A549 (cell line): ENCODE measurements around the gene UHRF1. TPM values are rescaled to one million over a fixed set of nuclear protein-coding genes. Genes with fewer than 3 reads are reported as not detected.

Experiments
- ATAC-seq, 2 experiments: fragments of 200-7000 bp in 1 of 2; fragments of >200 bp in 1 of 2; cut with Nextera tagmentation in 1 of 2; cut with Tn5 transposase in 1 of 2; 3 replicates each; pipeline versions ENCODE4 v1.8.0 to v1.9.1; 2018 to 2020; ENCODE audit warnings: mild to moderate bottlenecking in 1 of 2, moderate library complexity in 1 of 2
- CTCF ChIA-PET: fragments of 300-600 bp; sonication (Branson Sonifier 250); formaldehyde crosslinking; extraction: SDS; loops from one replicate; lab custom pipeline; 2021; ENCODE audit warnings: antibody characterized with exemption, inconsistent platforms; lab: Yijun Ruan, JAX
- POLR2A ChIA-PET: fragments of 350-600 bp; formaldehyde crosslinking; extraction: SDS; loops from one replicate; lab custom pipeline; 2021; ENCODE audit warnings: antibody characterized with exemption, inconsistent platforms; lab: Yijun Ruan, JAX
- DNase-seq, 2 experiments: peaks; one replicate each; pipeline versions ENCODE4 v3.0.0 to v3.0.0-alpha.2; 2011 to 2016; ENCODE audit warnings: low read depth in 1 of 2, low spot score in 1 of 2
- FAIRE-seq: peaks from 2 replicates; lab custom pipeline; 2011; peaks lifted over from hg19 to GRCh38; lab: Jason Lieb, UNC
- H3K27ac ChIP-seq, 2 experiments: fragments of >200 bp; sonication (Bioruptor Twin); formaldehyde crosslinking; 3 replicates each; pipeline ENCODE4 v1.5.1; 2016 to 2017
- H3K4me1 ChIP-seq: fragments of >200 bp; sonication (Bioruptor Twin); formaldehyde crosslinking; 3 replicates; pipeline ENCODE4 v1.6.1; 2016
- H3K4me2 ChIP-seq: fragments of >200 bp; sonication (Bioruptor Twin); formaldehyde crosslinking; 3 replicates; pipeline ENCODE4 v1.6.1; 2016
- H3K4me3 ChIP-seq: fragments of >200 bp; sonication (Bioruptor Twin); formaldehyde crosslinking; 3 replicates; pipeline ENCODE4 v1.5.1; 2016
- H3K9me3 ChIP-seq: fragments of >200 bp; sonication (Bioruptor Twin); formaldehyde crosslinking; 3 replicates; pipeline ENCODE4 v1.6.1; 2016
- CBX2 ChIP-seq: fragments of 200-600 bp; sonication (generic); IDR thresholded peaks from 2 replicates; pipeline ENCODE4 v1.6.1; 2016; ENCODE audit warnings: low read depth, mild to moderate bottlenecking, borderline replicate concordance
- CBX8 ChIP-seq: fragments of 200-600 bp; sonication (generic); IDR thresholded peaks from 2 replicates; pipeline ENCODE4 v1.6.1; 2016
- EHMT2 ChIP-seq: fragments of 200-600 bp; sonication (generic); IDR thresholded peaks from 2 replicates; pipeline ENCODE4 v1.6.1; 2016; ENCODE audit warnings: antibody characterized with exemption, low read depth, mild to moderate bottlenecking, moderate library complexity
- FOSB ChIP-seq: fragments of 250-450 bp; sonication (Bioruptor Pico); IDR thresholded peaks from 2 replicates; pipeline ENCODE4 v1.5.0; 2020; ENCODE audit warnings: mild to moderate bottlenecking, moderate library complexity
- FOSL2 ChIP-seq, 2 experiments: fragments of 450-650 bp in 1 of 2; fragments of >200 bp in 1 of 2; sonication (Bioruptor Twin) in 1 of 2; formaldehyde crosslinking; IDR thresholded peaks; 2 replicates each; pipeline versions ENCODE4 v1.5.0 to v1.6.1; 2016 to 2020; ENCODE audit warnings: mild to moderate bottlenecking in 1 of 2, moderate library complexity in 1 of 2
- FOXS1 ChIP-seq: fragments of 250-450 bp; sonication (Bioruptor Pico); IDR thresholded peaks from 2 replicates; pipeline ENCODE4 v1.5.0; 2020; ENCODE audit warnings: mild to moderate bottlenecking, moderate library complexity
- GATA3 ChIP-seq: IDR thresholded peaks from 2 replicates; pipeline ENCODE4 v1.6.1; 2012; ENCODE audit warnings: borderline replicate concordance
- HDAC2 ChIP-seq: fragments of 200-600 bp; sonication (generic); IDR thresholded peaks from 2 replicates; pipeline ENCODE4 v1.6.1; 2016
- RAD21 ChIP-seq, 2 experiments: fragments of >200 bp in 1 of 2; sonication (Bioruptor Twin) in 1 of 2; formaldehyde crosslinking in 1 of 2; IDR thresholded peaks in 1 of 2; conservative IDR thresholded peaks in 1 of 2; 2 replicates in 1 of 2; 3 replicates in 1 of 2; pipeline ENCODE4 v1.6.1; 2012 to 2018; ENCODE audit warnings: inconsistent platforms in 1 of 2
- RARB ChIP-seq: fragments of 250-450 bp; sonication (Bioruptor Pico); IDR thresholded peaks from 2 replicates; pipeline ENCODE4 v1.8.0; 2021; ENCODE audit warnings: mild to moderate bottlenecking, moderate library complexity
- RNF2 ChIP-seq: fragments of 200-600 bp; sonication (generic); IDR thresholded peaks from 2 replicates; pipeline ENCODE4 v1.6.1; 2016; ENCODE audit warnings: low read depth, mild to moderate bottlenecking, antibody characterized with exemption, moderate library complexity, borderline replicate concordance
- WGBS: methylation state at CpG from one replicate; pipeline ENCODE4 v1.1.6; 2017; ENCODE audit errors: missing lambda C conversion rate; 5-methylcytosine and 5-hydroxymethylcytosine counted together
- polyA plus RNA-seq, 4 experiments: library from polyadenylated mRNA; depleted of rRNA in 3 of 4; stranded (reverse); fragments of >200 nt; fragmentation: RNase III in 1 of 4; extraction: RNeasy Plus Mini Kit Qiagen cat#74134 plus additional on column Dnase treatment in 1 of 4; gene quantifications; 2 replicates in 3 of 4; 3 replicates in 1 of 4; pipeline ENCODE4 v1.2.3, GENCODE V29; 2011 to 2017
- TF ChIP-seq, protein P1 (sequence below): IDR thresholded peaks from 2 replicates; pipeline ENCODE4 v1.6.1; 2012
- TF ChIP-seq, protein P2 (sequence below): fragments of 200-600 bp; sonication (generic); IDR thresholded peaks from 2 replicates; pipeline ENCODE4 v1.6.1; 2016; ENCODE audit warnings: antibody characterized with exemption, mild to moderate bottlenecking, moderate library complexity
- TF ChIP-seq, protein P3 (sequence below): IDR thresholded peaks from 2 replicates; pipeline ENCODE4 v1.6.1; 2012

UHRF1 gene
- polyA plus RNA-seq, 2 of the 4 experiments (the other 2 are of a cell fraction) = 7.2 to 52.3 TPM

DNA sequence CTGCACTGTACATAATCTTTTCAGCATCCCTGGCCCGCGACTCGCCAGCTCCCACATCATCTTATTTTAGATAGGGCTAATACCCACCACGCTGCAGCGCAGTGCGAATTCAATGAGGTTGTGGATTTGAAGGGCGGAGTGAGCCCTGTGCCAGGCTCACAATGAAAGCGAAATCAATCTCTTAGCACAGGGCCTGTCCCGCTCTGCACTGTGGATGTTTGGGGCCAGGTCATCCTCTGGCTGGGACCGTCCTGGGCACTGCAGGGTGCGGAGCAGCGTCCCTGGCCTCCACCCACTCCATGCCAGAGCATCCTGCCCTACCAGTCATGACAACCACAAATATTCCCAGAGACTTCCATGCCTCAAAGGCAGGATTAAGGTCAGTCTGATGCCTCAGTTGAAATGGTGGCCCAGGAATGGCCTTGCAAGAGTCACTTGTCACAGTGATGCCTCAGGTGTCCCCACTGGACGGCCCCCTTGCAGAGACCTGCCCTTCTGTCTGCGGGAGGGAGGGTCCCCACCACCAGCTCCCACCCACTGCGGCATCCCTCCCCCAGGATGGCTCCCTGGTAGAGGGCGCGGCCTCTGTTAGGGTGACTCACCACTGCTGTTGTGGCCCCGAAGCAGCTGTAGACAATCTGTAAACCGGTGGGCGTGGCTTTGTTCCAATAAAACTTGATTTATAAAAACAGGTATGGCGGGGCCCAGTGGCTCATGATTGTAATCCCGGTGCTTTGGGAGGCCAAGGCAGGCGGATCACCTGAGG, 5.6 kb downstream of the UHRF1 start:
- ChIA-PET POLR2A (interaction anchor here (0.6 kb wide), 1 partner anchor 24 kb away, joined by 3 read pairs; no protein-coding TSS in a partner anchor), CTCF (interaction anchor here (0.7 to 8.1 kb wide), 6 partner anchors 46 to 130 kb away, joined by 3 to 170 read pairs (median 4); partner anchors contain the start of gene PLIN3)
- TF ChIP-seq, protein P1, sequence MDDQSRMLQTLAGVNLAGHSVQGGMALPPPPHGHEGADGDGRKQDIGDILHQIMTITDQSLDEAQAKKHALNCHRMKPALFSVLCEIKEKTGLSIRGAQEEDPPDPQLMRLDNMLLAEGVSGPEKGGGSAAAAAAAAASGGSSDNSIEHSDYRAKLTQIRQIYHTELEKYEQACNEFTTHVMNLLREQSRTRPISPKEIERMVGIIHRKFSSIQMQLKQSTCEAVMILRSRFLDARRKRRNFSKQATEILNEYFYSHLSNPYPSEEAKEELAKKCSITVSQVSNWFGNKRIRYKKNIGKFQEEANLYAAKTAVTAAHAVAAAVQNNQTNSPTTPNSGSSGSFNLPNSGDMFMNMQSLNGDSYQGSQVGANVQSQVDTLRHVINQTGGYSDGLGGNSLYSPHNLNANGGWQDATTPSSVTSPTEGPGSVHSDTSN = peak; percentile 64; the same call in 1 of the 2 replicates
- TF ChIP-seq, protein P2, sequence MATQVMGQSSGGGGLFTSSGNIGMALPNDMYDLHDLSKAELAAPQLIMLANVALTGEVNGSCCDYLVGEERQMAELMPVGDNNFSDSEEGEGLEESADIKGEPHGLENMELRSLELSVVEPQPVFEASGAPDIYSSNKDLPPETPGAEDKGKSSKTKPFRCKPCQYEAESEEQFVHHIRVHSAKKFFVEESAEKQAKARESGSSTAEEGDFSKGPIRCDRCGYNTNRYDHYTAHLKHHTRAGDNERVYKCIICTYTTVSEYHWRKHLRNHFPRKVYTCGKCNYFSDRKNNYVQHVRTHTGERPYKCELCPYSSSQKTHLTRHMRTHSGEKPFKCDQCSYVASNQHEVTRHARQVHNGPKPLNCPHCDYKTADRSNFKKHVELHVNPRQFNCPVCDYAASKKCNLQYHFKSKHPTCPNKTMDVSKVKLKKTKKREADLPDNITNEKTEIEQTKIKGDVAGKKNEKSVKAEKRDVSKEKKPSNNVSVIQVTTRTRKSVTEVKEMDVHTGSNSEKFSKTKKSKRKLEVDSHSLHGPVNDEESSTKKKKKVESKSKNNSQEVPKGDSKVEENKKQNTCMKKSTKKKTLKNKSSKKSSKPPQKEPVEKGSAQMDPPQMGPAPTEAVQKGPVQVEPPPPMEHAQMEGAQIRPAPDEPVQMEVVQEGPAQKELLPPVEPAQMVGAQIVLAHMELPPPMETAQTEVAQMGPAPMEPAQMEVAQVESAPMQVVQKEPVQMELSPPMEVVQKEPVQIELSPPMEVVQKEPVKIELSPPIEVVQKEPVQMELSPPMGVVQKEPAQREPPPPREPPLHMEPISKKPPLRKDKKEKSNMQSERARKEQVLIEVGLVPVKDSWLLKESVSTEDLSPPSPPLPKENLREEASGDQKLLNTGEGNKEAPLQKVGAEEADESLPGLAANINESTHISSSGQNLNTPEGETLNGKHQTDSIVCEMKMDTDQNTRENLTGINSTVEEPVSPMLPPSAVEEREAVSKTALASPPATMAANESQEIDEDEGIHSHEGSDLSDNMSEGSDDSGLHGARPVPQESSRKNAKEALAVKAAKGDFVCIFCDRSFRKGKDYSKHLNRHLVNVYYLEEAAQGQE = no peak
- TF ChIP-seq, protein P3, sequence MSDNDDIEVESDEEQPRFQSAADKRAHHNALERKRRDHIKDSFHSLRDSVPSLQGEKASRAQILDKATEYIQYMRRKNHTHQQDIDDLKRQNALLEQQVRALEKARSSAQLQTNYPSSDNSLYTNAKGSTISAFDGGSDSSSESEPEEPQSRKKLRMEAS = 0 out of 2 replicates have a peak, but pooled peaks have one; percentile 7
- no peak for TF ChIP-seq CBX2
- no peak for TF ChIP-seq FOXS1 (CRISPR knock-in tag)
- 0 out of 2 replicates have a peak, but pooled peaks have one; percentile 36 for TF ChIP-seq FOSL2 (IDR thresholded peaks at IDR 0.05)
- TF ChIP-seq FOSL2 (CRISPR knock-in tag; IDR thresholded peaks at IDR 0.05) = peak; percentile 91
- TF ChIP-seq RARB = no peak
- TF ChIP-seq CBX8 = no peak
- TF ChIP-seq GATA3 = no peak
- H3K4me2 ChIP-seq = peak overlapping the region; percentile 71
- no peak for FAIRE-seq
- 35% methylated on average over 21 of the region's 23 CpGs for WGBS
- no peaks in the 10 kb centered on the region for H3K9me3 ChIP-seq
- peak overlapping the region; percentile 75 to 95 for H3K27ac ChIP-seq
- ATAC-seq = peak; percentile 65 to 72; a peak in 4 of 6 replicates
- peaks cover 48% of the 10 kb centered on the region for H3K4me1 ChIP-seq
- peak; percentile 73 to 77 for DNase-seq
- no peak overlapping the region for H3K4me3 ChIP-seq

DNA sequence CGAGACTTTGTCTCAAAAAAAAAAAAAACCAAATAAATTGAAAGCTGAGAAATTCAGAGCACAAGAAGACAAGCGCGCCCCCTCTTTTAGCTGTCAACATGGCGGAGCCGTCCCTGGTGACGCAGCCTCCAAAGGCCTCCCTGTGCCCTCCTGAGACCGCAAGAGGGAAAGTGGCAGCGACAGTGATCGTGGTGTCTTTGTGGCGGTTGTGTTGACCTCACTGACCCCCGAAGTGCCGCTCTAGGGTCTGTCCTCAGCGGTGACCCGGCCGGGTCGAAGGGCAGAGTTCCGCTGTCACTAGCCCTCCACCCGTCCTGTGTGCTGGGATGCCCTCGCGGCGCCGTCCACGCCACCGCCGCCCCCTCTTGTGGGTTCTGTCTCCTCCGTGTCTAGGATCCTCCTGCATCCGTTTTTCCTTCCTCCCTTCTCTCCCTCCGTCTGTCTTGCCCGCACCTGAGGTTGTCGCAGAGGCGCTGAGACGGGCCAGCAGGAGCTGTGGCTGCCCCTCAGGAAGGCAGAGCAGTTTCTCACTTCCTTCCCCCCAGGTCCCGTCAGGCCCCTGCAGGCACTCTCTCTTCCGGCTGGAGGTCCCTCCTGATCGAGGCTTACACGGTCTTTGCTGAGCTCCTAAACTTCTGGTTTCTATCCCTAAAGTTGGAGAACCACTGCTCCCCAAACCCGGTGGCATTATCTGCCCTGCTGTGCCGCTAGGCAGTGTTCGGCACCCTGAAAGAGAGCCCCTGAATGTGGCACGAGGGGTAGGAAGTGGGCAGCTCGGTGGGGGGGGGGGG, 7.2 kb downstream of the UHRF1 start:
- ChIA-PET POLR2A (no interaction called here), CTCF (interaction anchor here (1.0 to 8.1 kb wide), 6 partner anchors 9 to 115 kb away, joined by 3 to 170 read pairs (median 4); partner anchors contain the start of gene PLIN3)
- peaks cover 37% of the 10 kb centered on the region for H3K4me1 ChIP-seq
- H3K4me2 ChIP-seq = no peak overlapping the region
- TF ChIP-seq HDAC2 = no peak
- TF ChIP-seq RAD21 (conservative IDR thresholded peaks at IDR 0.05 in 1 of 2, IDR thresholded peaks at IDR 0.05 in 1 of 2) = no peak
- TF ChIP-seq RNF2 = no peak
- TF ChIP-seq EHMT2 = no peak
- TF ChIP-seq FOSB (CRISPR knock-in tag) = no peak
- DNase-seq (no peak), FAIRE-seq (no peak), ATAC-seq (no peak)
- H3K9me3 ChIP-seq = no peaks in the 10 kb centered on the region
- peak overlapping the region in 1 of 2 experiments; percentile 95; a peak in 3 of 6 replicates for H3K27ac ChIP-seq
- 97% methylated on average over 41 of the region's 41 CpGs for WGBS
- H3K4me3 ChIP-seq = no peak overlapping the region
